GM12874 (cell line): ENCODE data around the gene PTPRU.

Source experiments
- TF ChIP-seq, protein P1 (sequence below): IDR thresholded peaks from 2 replicates; pipeline ENCODE4 v1.5.1; 2011; ENCODE audit warnings: low read depth, mild to moderate bottlenecking, control low read depth, low read length, moderate library complexity; ENCODE audit not compliant: insufficient read depth

PTPRU gene

GRCh38 chr1:29272147-29272907 lies 36.0 kb downstream of the PTPRU start:
- TF ChIP-seq, protein P1, sequence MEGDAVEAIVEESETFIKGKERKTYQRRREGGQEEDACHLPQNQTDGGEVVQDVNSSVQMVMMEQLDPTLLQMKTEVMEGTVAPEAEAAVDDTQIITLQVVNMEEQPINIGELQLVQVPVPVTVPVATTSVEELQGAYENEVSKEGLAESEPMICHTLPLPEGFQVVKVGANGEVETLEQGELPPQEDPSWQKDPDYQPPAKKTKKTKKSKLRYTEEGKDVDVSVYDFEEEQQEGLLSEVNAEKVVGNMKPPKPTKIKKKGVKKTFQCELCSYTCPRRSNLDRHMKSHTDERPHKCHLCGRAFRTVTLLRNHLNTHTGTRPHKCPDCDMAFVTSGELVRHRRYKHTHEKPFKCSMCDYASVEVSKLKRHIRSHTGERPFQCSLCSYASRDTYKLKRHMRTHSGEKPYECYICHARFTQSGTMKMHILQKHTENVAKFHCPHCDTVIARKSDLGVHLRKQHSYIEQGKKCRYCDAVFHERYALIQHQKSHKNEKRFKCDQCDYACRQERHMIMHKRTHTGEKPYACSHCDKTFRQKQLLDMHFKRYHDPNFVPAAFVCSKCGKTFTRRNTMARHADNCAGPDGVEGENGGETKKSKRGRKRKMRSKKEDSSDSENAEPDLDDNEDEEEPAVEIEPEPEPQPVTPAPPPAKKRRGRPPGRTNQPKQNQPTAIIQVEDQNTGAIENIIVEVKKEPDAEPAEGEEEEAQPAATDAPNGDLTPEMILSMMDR: no peak

DNA sequence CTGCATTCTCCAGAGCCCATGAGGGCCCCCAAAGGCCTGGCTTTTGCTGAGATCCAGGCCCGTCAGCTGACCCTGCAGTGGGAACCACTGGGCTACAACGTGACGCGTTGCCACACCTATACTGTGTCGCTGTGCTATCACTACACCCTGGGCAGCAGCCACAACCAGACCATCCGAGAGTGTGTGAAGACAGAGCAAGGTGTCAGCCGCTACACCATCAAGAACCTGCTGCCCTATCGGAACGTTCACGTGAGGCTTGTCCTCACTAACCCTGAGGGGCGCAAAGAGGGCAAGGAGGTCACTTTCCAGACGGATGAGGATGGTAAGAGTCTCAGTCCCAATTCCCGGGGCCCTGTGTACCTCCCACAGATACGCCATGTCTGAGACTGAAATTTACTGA lies 39.1 kb downstream of the PTPRU start:
- TF ChIP-seq, protein P1: no peak

- TF ChIP-seq, protein P1: no peak
These were observed 41.8 kb downstream of the PTPRU start for GRCh38 chr1:29278124-29278523.

- TF ChIP-seq, protein P1: no peak
These were observed 43.1 kb downstream of the PTPRU start for GRCh38 chr1:29279406-29279805.

DNA sequence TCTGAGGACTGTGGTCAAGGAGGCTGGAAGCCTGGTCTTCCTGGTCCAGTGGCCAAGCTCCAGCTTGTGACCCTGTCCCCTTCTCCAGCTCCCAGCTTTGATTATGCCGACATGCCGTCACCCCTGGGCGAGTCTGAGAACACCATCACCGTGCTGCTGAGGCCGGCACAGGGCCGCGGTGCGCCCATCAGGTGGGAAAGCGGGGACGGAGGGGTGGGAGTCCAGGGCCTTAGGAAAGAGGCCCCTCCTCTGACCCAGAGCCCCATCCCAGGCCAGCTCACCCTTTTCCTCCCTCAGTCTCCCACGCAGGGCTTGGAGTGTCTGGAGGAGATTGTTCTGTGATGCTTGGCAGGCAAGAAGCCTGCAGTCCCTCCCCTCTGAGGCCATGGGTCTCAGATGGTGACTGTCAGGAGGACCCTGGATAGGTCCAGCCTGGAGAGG lies 43.6 kb downstream of the PTPRU start:
- TF ChIP-seq, protein P1: no peak

GRCh38 chr1:29280409-29281131 lies 44.2 kb downstream of the PTPRU start:
- TF ChIP-seq, protein P1: no peak

- TF ChIP-seq, protein P1: no peak
These were observed 45.2 kb downstream of the PTPRU start for GRCh38 chr1:29281571-29281970.
